HG02759 (cell line): ENCODE measurements around the gene ECM2.

ENCODE experiments used
- ATAC-seq: cut with Tn5 transposase; IDR thresholded peaks from one replicate; pipeline ENCODE4 v1.9.1; 2021; ENCODE audit warnings: mild to moderate bottlenecking, moderate library complexity; ENCODE audit not compliant: unreplicated experiment

ECM2 gene

DNA sequence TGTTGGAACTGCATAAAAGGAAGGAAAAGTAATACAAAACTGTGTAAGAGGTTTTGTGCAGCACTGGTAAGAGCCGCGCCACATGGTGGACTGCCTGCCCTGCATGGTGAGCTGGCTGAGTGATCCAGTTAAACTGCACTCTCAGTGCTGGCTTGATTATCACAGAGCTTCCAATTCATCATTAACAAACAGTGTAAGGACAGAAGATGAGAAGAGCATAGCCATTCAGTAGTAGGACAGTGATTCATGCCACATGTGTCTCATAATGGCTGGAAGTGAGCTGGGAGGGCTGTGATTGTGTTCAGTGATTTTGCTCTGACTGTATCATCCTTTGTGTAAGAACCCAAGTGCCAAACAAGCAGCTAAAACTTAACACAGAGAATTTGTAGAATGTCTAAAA lies 67.6 kb downstream of the ECM2 start:
- ATAC-seq = no peak

DNA sequence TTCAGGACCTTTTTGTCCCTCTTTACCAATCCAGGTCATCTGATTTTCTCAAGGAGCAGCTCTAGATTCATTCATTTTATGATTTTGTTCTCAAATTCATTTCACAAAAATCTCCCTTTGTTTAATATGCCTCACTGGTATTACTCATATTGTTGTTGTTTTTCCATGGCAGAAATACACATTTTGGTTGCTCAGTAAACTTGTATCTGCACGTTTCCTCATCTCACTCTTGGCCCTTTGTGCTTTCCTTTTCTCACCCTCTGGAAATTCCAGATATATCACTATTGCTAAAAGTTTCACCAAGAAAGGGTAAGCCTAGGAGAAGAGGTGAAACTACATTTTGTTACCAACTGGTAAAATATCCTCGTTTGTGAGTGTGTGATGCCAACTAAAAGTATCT lies 68.3 kb downstream of the ECM2 start:
- no peak for ATAC-seq

DNA sequence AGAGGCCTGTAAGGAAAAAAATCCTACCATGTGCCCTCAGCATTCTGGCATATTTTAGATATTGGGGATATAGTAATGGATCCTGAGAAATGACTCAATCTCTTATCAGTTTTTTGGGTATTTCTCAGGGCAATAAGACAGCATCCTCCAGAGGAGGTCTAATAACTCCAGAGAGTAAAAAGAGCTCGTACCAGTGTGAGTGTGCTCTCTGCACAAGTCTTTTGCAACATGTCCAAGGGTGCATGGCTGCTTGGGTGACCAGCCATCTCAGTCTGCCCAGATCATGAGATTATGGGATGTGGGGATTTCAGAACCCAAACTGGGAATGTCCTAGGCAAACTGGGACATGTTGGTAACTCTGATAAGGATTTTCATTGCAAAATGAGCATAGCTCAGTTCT lies 68.7 kb downstream of the ECM2 start:
- ATAC-seq = no peak

DNA sequence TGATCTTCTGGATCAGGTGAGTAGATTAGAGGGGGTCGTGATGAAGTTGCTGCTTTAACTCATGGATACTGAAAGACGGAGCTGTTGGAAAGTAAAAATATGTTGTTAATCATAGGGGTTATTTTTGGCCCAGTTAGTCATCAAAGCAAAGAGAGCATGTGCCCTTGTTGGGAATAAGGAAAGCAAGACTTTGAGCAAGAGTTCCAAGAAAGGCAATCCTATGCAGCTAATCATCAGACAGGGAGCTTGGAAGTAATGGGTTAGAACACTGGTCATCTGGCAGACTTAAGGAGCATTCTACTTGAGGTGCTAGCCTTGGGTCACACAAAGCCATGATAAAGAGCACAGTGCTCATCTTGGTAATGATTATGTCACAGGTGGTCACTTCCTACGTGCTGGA lies 71.8 kb downstream of the ECM2 start:
- ATAC-seq = no peak

DNA sequence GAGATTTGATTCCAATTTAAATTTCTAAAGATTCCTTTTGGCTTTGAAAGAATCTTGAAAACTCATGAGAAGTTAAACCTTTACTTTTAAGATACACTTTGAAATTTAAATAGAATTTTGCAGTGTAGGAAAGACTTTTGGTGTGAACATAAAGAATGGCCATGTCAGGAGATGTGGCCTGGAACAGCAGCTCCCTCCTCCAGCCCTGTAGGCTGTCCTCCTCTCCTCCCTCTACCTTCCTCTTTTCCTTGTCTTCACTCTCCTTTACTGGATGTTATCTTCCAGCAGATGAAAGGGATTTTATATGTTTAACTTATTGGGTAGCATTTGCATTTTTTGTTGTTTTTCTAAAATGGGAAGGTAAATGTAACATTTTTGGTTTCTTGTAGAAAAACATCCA lies 72.4 kb downstream of the ECM2 start:
- no peak for ATAC-seq

DNA sequence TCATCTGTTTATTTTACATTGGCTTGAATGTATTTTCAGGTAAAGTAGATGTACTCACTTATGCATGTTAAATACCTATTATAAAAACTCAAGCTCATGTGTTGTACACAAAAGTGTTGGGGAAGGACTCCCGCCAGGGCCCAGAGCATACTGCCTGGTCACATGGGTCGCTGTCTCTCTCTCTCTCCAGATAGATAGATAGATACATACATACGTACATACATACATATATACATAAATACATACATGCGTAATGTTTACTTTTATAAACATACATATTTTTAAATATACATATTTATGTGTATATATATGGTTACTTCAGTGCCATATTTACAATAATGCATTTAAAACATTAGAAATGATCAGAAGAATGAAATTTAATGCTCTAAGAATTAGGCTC lies 78.2 kb downstream of the ECM2 start:
- ATAC-seq = no peak

DNA sequence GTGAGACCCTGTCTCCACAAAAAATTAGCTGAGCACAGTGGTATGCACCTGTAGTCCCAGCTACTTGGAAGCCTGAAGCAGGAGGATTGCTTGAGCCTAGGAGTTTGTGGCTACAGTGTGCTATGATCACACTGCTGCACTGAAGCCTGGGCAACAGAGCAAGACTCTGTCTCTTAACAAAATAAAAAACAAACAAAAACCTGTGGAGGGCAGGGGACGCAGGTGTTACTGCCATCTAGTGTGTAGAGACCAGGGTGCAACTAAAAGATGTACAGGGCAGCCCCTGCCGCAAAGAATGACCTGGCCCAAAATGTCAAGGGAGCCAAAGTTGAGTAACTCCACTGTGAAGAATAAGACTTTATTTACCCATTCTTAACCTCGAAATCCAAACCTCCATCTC lies 80.6 kb downstream of the ECM2 start:
- no peak for ATAC-seq

DNA sequence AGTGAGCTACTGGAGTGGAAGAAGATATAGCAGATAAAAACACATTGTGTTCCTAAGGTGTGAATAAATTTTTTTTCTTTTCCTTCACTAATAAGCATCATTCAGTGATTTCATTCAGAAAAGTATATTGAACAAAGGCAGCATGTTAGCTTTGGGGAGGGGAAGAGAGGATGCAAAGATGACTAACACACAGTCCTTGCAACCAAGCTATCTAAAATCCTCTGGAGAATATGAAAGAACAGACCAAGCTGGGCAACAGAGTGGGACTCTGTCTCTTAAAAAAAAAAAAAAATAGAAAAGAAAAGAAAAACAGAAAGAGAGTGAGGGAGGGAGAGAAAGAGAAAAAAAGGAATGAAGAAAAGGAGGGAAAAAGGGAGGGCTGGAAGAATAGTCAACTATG lies 89.3 kb downstream of the ECM2 start:
- no peak for ATAC-seq
